GM12874 (cell line): ENCODE results near the gene HOXA4.

Source experiments
- TF ChIP-seq, protein P1 (sequence below): IDR thresholded peaks from 2 replicates; pipeline ENCODE4 v1.5.1; 2011; ENCODE audit warnings: low read depth, mild to moderate bottlenecking, control low read depth, low read length, moderate library complexity; ENCODE audit not compliant: insufficient read depth

The HOXA4 gene

DNA sequence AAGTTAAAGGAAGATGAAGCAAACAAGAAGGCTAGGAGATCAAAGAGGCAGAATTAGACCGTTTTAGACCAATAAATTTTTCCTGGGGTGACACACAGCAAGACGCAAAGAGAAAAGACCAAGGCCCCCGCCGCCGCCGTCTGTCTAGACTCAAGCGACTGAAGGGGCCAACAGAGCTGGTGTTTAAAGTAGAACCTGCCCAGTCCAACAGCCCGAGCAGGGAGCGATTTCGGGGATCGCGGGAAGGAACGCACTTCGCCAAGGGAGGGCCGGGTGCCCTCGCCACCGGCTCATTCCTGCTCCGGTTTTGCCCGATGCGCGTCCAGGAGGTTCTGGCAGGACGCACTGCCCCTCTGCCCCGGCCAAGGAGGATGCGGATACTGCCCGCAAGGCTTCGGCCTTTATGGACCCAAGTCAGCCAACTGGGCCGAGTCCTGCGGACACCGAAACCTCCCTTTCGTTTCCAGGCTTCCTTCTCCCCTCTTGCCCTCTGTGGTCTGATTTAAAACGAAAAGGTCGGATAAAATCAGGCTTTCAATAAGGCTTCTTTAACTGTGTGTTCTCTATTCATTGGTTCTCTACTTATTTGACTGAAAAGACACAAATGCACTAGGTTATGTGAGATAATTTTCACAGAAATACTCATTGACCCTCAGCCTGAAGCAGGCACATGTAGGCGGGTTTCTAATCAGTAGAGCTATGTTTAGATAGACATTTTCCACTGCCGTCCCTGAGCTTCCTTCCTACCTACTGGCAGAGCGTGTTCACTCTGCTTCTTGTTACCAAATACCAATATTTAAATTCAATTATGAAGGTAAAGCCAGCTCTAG, 28.1 kb upstream of the HOXA4 start:
- TF ChIP-seq, protein P1, sequence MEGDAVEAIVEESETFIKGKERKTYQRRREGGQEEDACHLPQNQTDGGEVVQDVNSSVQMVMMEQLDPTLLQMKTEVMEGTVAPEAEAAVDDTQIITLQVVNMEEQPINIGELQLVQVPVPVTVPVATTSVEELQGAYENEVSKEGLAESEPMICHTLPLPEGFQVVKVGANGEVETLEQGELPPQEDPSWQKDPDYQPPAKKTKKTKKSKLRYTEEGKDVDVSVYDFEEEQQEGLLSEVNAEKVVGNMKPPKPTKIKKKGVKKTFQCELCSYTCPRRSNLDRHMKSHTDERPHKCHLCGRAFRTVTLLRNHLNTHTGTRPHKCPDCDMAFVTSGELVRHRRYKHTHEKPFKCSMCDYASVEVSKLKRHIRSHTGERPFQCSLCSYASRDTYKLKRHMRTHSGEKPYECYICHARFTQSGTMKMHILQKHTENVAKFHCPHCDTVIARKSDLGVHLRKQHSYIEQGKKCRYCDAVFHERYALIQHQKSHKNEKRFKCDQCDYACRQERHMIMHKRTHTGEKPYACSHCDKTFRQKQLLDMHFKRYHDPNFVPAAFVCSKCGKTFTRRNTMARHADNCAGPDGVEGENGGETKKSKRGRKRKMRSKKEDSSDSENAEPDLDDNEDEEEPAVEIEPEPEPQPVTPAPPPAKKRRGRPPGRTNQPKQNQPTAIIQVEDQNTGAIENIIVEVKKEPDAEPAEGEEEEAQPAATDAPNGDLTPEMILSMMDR: no peak

DNA sequence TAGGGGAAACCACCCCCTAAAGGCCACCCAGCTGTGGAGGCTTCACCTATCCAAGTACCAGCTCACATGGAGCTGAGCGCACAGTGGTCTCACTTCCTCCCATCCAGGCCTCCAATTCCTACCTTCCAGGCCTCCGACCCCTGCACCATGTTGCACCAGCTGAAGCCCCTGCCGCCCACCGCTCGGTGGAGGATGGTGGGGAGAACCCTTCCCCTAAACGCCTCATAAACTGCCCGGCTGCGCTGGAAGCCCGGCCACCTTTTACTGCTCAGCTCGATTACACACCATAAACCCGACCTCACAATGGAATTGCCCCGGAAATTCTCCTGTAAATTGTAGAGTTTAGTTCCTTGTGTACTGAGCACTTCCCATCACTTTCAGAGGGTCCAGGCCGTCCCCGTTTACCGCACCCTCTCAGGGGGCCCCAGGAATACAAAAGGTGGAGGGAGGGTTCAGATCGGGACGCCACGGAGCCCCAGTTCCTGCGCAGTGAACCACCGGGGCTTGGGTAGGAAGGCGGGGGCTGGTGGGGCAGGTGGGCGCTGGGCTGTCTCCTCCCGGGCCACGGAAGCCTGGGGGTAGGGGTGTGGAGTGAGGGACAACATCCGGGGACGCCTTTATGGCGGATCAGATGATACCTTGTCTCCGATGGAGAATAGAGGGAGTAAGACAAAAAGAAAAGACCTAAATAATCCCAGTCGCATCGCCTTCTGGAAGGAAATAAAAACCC, 27.3 kb upstream of the HOXA4 start:
- TF ChIP-seq, protein P1: no peak

DNA sequence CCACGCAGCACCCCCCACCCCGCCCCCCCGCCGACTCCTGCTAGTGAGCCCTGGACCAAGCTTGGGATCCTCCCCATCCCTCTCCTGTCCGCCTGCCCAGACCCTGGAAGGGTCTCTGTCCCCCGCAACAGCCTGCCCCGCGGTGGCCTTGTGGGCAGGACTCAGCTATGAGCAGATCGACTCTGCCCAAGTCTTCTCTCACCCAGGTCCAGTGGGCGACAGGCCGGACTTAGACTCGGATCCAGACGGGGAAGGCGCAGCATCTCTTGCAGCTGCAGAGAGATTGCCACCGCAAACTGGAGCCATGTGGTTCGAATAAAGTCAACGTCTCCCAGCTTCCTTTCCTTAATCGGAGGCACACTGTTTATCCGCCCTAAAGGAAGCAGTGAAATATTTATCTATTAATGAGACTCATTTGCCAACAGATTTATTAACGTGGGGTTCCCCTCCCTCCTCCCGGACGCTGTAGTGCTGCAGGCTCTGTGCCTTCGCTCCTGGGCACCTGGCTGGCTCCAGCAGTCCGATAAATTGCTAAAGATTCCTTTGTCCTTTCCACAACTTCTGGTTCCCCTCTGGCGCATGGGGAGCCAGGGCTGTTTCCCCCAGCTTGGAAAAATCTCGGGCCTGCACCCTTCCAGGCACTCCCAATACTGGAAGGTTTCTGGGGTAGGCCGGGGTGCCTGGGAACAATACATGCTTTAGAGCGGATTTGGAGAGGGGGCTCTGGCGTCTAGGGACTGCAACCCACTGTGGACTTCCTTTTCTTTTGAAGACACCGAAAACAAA, 26.6 kb upstream of the HOXA4 start:
- TF ChIP-seq, protein P1: no peak

DNA sequence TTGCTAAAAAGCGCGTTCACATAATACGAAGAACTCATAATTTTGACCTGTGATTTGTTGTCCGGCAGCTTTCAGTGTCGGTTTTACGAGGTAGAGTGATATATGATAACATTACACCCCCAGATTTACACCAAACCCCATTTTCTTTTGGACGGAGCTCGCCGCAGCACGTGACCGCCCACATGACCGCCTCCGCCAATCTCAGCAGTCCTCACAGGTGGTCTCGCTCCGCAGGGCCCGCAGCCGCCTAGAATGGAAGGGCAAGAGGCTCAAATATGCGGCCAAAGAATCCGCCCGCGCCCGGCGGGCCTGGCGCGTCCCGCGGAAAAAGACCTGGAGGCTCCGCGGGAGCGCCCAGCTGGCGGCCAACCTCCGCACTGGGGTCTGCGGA, 25.9 kb upstream of the HOXA4 start, which contains the start of gene HOXA7:
HOXA7 (minus strand) TSS at position 168 of the 391 bp plus-strand sequence; CDS start at position 38, 130 bp downstream.
- TF ChIP-seq, protein P1: no peak

DNA sequence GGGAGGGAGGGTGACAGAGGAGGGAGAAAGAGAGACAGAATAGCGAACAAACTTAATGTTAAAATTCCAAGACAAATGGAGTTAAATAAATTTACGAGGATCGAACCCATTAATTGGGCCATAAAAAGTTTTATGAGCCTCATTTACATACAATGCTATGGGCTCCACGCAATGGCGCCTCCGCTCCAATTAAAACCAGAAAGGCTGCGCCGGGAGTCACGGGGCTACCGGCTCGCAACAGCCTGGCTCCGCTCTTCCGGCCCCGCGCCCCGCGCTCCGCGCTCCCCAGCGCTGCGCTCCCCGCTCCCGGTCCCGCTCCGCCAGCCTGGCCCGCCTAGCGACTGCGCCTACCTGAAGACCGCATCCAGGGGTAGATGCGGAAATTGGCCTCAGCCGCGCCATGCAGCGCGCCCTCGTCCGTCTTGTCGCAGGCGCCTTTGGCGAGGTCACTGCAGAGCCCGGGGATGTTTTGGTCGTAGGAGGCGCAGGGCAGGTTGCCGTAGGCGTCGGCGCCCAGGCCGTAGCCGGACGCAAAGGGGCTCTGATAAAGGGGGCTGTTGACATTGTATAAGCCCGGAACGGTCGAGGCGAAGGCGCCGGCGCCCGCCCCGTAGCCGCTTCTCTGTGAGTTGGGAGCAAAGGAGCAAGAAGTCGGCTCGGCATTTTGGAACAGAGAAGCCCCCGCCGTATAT, 25.4 kb upstream of the HOXA4 start:
- TF ChIP-seq, protein P1: no peak

DNA sequence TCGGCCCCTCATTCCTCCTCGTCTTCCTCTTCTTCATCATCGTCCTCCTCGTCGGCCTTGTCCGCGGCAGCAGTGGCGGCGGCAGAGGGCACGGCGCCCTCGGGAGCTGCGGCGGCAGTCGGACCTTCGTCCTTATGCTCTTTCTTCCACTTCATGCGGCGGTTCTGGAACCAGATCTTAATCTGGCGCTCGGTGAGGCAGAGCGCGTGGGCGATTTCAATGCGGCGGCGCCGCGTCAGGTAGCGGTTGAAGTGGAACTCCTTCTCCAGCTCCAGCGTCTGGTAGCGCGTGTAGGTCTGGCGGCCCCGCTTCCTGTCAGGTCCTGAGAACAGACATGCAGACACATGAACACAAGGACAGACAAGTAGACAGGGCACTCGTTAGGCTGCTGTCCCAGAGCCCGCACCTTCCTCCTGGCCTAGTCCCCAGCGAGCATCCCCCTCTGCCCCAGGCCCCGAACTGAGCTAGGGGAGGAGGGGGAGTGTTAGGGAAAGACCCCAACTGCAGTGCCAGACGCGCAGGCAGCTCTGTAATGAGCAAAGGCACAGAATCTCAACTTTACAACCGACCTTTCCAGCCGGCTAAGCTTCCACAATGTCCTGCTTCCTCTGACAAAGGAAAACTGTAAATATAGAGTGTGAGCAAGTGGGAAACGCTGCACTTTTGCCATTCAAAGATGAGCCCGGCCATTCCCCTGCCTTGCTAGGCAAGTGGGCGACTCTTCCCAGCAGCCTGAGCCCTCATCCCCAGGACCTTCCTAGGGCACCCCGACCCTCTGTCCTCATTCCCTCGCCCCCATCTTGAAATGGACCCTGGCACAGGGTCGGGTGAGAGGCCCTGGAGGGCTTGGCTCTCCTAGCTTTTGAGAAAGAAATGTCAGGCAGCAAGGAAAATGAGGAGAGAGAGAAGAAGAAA, 24.6 kb upstream of the HOXA4 start:
- TF ChIP-seq, protein P1: no peak
